Calu3 (cell line): ENCODE measurements around the gene TNFRSF18. TPM values are rescaled to one million over a fixed set of nuclear protein-coding genes. Genes with fewer than 3 reads are reported as not detected.

ENCODE experiments used
- BruUV-seq: library from RNA; stranded (reverse); fragments of 400-500 nt; replicated peaks from 2 replicates; lab custom pipeline; 2021; lab: Mats Ljungman, UMichigan
- CTCF ChIA-PET: fragments of 300-600 bp; sonication (Branson Sonifier 250); formaldehyde crosslinking; loops from one replicate; lab custom pipeline; 2022; ENCODE audit warnings: antibody characterized with exemption; lab: Charles Lee
- DNase-seq: peaks from one replicate; pipeline ENCODE4 v3.0.0; 2022
- H3K27ac Mint-ChIP-seq: one replicate; pipeline ENCODE4 v1.8.0; 2022; ENCODE audit warnings: mixed read lengths; ENCODE audit not compliant: unreplicated experiment
- H3K27me3 Mint-ChIP-seq: one replicate; pipeline ENCODE4 v1.8.0; 2022; ENCODE audit warnings: mixed read lengths; ENCODE audit not compliant: unreplicated experiment
- H3K36me3 Mint-ChIP-seq: one replicate; pipeline ENCODE4 v1.8.0; 2022; ENCODE audit warnings: mild to moderate bottlenecking, moderate library complexity, mixed read lengths; ENCODE audit not compliant: insufficient read depth, unreplicated experiment
- H3K4me1 Mint-ChIP-seq: one replicate; pipeline ENCODE4 v1.8.0; 2022; ENCODE audit warnings: mild to moderate bottlenecking, low read depth, mixed read lengths; ENCODE audit not compliant: unreplicated experiment
- H3K4me3 Mint-ChIP-seq: one replicate; pipeline ENCODE4 v1.8.0; 2022; ENCODE audit warnings: mild to moderate bottlenecking, low read depth, moderate library complexity, mixed read lengths; ENCODE audit not compliant: unreplicated experiment
- H3K9me3 Mint-ChIP-seq: one replicate; pipeline ENCODE4 v1.8.0; 2022; ENCODE audit warnings: low read depth, mixed read lengths; ENCODE audit not compliant: unreplicated experiment
- CTCF ChIP-seq: fragments of 200-600 bp; IDR thresholded peaks from one replicate; pipeline ENCODE4 v1.8.0; 2022; ENCODE audit warnings: antibody characterized with exemption; ENCODE audit not compliant: unreplicated experiment
- intact Hi-C: fragments of 100-400 bp; cut with micrococcal nuclease; formaldehyde crosslinking; loops from one replicate; pipeline ENCODE4 v1.10.0; 2022; ENCODE audit not compliant: unreplicated experiment
- total RNA-seq: library from RNA; stranded (reverse); gene quantifications from 2 replicates; pipeline ENCODE4 v1.2.3, GENCODE V29; 2022

Gene TNFRSF18
- total RNA-seq, 1 experiment from 2014 or later: not detected

- Mint-ChIP-seq H3K27me3 (peaks cover 25% of the 10 kb centered on the region), H3K4me1 (peaks cover 8% of the 10 kb centered on the region), H3K36me3 (no peaks in the 10 kb centered on the region), H3K4me3 (no peak overlapping the region), H3K9me3 (no peaks in the 10 kb centered on the region), H3K27ac (no peak overlapping the region)
- no TSS peak for BruUV-seq
- intact Hi-C loops: no loop called here
- no peak for TF ChIP-seq CTCF
- DNase-seq: no peak
- CTCF ChIA-PET: interaction anchor here (0.6 kb wide), 1 partner anchor 17 kb away, joined by 3 read pairs; no protein-coding TSS in a partner anchor
Observed at GRCh38 chr1:1204425-1204920, 1.9 kb downstream of the TNFRSF18 start.

GRCh38 chr1:1203561-1204424, 2.6 kb downstream of the TNFRSF18 start:
- H3K27ac Mint-ChIP-seq: no peak overlapping the region
- no TSS peak for BruUV-seq
- H3K27me3 Mint-ChIP-seq: peaks cover 24% of the 10 kb centered on the region
- H3K4me3 Mint-ChIP-seq: no peak overlapping the region
- DNase-seq: no peak
- intact Hi-C loops: no loop called here
- TF ChIP-seq CTCF: no peak
- H3K36me3 Mint-ChIP-seq: no peaks in the 10 kb centered on the region
- no peaks in the 10 kb centered on the region for H3K9me3 Mint-ChIP-seq
- H3K4me1 Mint-ChIP-seq: peaks cover 8% of the 10 kb centered on the region
- CTCF ChIA-PET: no interaction called here

- Mint-ChIP-seq H3K36me3 (no peaks in the 10 kb centered on the region), H3K27ac (no peak overlapping the region), H3K4me3 (no peak overlapping the region), H3K4me1 (peaks cover 1% of the 10 kb centered on the region), H3K9me3 (no peaks in the 10 kb centered on the region), H3K27me3 (peaks cover 16% of the 10 kb centered on the region)
- intact Hi-C loops: no loop called here
- no peak for DNase-seq
- no peak for TF ChIP-seq CTCF
- CTCF ChIA-PET: no interaction called here
- no TSS peak for BruUV-seq
Observed at GRCh38 chr1:1202831-1203560, 3.4 kb downstream of the TNFRSF18 start.

GRCh38 chr1:1200876-1201810, 5.2 kb downstream of the TNFRSF18 start:
- no peaks in the 10 kb centered on the region for H3K9me3 Mint-ChIP-seq
- peaks cover 12% of the 10 kb centered on the region for H3K27me3 Mint-ChIP-seq
- no peak for TF ChIP-seq CTCF
- no peak overlapping the region for H3K27ac Mint-ChIP-seq
- intact Hi-C loops: no loop called here
- no peak overlapping the region for H3K4me3 Mint-ChIP-seq
- peak; percentile 35 for DNase-seq
- CTCF ChIA-PET: no interaction called here
- no TSS peak for BruUV-seq
- H3K36me3 Mint-ChIP-seq: no peaks in the 10 kb centered on the region
- no peaks in the 10 kb centered on the region for H3K4me1 Mint-ChIP-seq
